Ureter (tissue), 1 donor: ENCODE measurements around the gene SORCS2. TPM values are rescaled to one million over a fixed set of nuclear protein-coding genes. Genes with fewer than 3 reads are reported as not detected.

Source experiments
- DNase-seq: peaks from one replicate; pipeline ENCODE4 v3.0.0-alpha.2; 2020; ENCODE audit warnings: low spot score
- total RNA-seq: library from RNA; stranded (reverse); gene quantifications from one replicate; pipeline ENCODE4 v1.2.4, GENCODE V29; 2023
- donor health status: DM: yes; HTN: yes; CAD: no.

The SORCS2 gene
- total RNA-seq, 1 donor from 2014 or later = 2.8 TPM

DNA sequence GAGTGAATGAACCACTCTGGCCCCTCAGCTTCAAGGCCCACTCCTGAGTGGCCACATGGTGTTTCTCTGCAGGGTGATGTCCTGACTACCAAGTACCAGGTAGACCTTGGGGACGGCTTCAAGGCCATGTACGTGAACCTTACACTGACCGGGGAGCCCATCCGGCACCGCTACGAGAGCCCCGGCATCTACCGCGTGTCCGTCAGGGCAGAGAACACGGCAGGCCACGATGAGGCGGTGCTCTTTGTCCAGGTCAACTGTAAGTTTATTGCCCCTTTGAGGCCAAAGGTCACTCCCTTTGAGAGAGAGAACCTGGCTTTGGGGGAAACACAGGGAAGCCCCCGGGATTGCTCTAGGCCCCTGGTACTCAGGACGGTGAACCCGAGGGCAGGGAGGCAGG is 531.3 kb downstream of the SORCS2 start:
- DNase-seq = no peak

DNA sequence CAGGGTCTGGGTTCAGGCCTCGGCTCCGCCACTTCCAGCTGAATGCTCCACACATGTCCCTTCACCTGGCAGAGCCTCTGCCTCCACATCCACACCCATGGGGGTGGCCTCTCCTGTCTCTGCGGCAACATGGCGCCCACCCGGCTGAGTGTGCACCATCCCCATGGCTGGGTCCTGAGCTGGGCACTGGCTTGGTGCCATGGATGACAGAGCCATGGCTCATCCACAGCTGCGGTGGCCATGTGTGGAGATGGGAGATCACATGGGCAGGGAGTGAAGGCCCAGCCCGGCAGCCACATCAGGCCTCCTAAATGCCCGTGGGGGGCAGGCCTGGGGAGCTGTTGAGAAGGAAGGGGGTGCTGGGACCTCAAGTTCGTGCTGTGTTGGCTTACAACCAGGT is 533.6 kb downstream of the SORCS2 start:
- DNase-seq = no peak

DNA sequence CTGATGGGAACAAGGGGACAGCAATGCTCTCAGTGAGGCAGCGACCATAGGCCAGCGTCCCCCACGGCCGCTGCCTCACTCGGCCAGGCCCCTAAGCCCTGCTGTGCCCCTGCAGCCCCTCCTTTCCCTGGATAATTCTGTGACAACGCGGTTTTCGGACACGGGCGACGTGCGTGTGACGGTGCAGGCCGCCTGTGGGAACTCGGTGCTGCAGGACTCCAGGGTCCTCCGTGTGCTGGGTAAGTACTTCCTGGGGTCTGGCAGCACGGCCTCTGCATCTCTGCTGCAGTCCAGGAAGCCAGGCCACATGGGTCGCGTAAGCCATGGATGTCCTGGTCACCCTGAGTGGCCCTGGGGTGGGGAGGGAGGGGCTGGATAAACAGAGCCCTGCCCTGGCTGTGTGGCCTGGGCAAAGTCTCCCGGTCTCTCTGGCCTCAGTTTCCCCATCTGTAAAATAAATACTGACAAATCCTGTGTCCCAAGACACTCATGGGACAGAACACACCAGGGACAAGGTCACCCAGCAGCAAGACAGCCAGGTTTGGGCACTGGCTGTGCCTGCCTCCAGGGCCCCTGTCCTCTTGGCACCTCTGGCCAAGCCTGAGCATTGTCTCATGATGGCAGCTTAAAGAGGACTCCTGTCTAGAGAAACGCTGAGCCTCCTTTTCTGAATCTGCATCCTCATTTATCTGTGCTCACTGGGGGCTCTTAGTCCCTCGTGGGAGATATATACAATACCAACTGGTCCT is 534.5 kb downstream of the SORCS2 start:
- no peak for DNase-seq

DNA sequence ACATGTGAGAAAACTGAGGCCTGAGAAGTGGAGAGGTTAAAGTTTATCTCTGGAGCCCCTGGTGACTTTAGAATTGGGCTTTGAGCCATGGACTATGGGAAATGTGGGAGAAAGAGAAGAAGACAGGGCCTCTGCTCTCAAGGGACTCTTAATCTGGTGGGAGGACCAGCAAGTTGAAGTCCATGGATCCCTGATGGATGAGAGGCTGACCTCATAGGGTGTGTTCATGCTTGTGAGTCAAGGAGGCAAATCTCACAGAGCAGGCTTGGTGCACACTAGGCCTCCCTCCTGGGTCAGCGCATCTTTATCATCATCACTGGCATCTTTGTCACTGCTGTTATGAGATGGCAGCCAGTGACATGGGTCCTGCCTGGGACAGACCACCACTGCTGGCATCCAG is 535.4 kb downstream of the SORCS2 start:
- DNase-seq = no peak

DNA sequence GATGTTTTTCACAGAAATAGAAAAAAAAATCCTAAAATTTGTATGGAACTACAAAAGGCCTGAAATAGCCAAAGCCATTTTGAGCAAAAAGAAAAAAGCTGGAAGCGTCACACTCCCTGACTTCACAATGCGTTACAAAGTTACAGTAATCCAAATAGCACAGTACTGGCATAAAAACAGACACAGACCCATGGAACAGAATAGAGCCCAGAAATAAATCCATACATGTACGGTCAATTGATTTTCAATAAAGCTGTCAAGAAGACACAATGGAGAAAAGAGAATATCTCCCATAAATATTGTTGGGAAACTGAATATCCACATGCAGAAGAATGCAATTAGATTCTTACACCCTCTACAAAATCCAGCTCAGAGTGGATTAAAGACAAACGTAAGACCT is 539.1 kb downstream of the SORCS2 start:
- DNase-seq = no peak

DNA sequence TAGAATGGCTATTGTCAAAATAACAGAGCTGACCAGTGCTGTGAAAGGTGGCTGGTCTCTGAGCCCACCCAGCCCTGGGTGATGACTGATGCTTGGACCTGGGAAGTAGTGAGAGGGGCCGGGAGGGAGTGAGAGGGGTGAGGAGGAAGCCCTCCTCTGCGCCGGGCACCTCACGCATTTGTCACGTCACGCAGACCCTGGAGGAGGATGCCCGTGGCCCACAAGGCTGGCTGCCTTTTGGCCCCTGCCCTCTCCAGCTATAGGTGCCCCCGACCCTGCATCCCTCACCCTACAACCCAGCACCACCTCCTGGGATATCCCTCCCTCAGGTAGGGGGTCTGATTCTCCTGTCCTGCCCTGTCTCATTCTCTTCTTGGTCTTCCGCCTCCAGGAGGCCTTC is 539.9 kb downstream of the SORCS2 start:
- DNase-seq = no peak

DNA sequence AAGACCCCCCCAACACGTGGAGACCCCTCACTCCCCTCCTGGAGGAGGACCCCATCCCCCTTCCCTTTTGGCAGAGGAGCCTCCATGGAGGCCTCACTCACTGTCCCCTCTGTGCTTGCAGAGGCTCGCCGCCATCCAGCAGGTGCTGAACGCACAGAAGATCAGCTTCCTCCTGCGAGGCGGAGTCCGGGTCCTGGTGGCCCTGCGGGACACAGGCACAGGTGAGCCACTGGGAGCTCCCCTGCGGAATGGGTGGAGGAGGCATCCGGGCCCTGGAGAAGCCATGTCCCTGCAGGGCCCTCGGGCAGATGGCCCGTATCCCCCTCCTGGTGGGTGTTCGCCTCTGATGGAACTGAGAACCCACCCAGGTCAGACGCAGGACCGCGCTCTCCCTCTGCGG is 540.9 kb downstream of the SORCS2 start:
- DNase-seq = no peak

GRCh38 chr4:7733801-7734650 is 541.7 kb downstream of the SORCS2 start:
- DNase-seq = no peak

DNA sequence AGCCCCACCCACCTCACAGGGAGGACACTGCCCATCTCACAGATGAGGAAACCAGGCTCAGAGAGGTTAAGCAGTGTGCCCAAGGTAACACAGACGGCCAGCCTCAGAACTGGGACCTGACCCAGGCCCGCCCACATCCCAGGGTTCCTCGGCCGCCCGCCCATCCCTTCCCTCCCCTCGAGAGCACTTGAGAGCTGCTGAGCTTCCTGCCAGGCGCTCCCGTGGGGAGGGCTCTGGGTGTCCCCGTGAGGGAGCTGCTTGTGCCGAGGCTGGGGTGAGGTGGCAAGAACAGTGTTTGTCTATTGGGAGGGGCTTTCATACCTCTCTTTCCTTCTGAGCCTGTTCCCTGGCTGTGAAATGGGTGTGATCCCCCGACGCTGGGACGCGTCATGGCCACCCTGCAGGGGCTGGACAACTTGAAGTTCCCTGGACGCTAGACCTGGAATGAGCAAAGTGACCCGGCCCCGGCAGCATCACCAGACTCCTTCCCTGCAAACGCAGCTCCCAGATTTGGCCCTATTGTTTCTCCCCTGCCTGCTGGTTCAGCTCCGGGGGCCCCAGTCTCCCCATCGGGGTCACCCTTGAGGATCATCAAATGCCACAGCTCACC is 542.4 kb downstream of the SORCS2 start:
- DNase-seq = no peak

- DNase-seq = no peak
Observed at GRCh38 chr4:7735395-7735794, 543.1 kb downstream of the SORCS2 start.

DNA sequence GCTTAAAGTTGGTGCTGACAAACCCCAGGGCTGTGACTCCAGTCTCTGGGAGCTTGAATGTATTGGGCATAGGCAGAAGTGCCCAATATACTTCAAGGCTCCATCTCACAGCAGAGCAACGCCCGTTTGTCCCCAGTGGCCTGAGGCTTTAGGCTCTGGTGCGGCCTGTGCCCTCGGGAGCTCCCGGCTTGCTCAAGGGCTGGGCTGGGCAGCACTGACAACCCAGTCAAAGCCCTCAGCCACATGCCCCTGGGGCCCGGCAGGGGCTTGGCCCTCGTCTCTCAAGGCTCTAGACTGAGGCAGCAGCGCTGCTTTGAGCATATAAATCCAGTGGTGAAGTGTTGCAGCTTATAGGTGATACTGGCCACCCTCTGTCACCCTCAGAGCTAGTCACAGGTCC is 543.6 kb downstream of the SORCS2 start:
- no peak for DNase-seq

- DNase-seq = no peak
Observed at GRCh38 chr4:7736436-7737267, 544.3 kb downstream of the SORCS2 start.

- DNase-seq = no peak
Observed at GRCh38 chr4:7737268-7737645, 544.9 kb downstream of the SORCS2 start.

DNA sequence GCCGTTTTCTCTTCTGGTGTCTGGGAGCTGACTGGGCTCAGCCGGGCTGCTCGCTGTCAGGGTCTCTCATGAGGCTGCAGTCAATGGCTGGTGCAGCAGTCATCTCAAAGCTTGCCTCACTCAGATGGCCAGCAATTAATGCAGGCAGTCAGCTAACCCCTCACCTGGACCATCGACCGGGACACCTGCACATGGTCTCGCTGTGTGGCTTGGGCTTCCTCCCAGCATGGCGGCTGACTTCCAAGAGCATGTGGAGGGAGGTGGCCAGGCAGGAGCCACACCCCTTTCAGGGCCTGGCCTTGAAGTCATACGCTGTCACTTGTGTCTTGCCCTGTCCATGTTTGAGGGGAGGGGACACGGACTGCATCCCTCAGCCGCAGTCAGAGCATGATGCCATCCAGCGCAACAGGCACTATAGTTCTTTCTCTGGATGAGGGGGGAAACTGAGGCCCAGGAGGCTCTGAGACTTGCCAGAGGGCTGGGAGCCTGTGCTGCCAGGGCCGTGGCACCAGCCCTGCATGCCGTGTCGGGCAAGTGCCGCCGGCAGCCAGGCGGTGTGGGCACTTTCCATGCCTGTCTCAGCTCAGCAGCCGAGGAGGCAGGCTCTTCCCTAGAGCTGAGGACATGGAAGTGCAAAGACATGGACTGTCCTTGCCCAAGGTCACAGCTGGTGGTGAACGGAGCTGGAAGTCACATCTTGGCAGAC is 545.6 kb downstream of the SORCS2 start:
- no peak for DNase-seq

DNA sequence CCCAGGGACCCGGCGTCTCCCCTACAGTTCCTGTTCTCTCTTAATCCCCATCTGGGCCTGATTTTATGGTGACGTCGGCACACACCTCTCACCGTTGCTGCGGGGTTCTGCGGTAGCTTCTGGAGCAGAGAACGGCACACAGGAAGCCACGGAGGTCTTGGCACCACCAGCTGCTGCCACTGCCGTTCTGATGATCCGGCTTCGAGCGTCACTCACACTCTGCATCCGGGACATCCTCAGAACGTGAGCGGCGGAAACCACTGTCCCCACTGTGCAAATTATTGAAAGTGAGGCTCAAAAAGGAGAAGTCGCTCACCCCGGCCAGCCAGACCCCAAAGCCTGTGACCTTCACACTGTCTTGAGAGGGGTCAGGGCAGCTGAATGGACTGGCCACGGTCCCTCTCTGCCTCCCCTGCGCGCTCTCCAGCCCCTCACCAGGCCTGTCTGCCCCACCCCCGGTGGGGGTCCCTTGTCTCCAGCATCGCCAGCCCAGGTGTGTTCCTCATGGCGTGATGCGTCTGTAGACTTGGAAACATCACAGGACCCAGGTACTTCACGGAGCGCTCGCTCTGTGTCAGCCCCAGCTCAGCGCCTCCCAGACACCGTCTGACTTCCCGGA is 546.2 kb downstream of the SORCS2 start:
- no peak for DNase-seq

DNA sequence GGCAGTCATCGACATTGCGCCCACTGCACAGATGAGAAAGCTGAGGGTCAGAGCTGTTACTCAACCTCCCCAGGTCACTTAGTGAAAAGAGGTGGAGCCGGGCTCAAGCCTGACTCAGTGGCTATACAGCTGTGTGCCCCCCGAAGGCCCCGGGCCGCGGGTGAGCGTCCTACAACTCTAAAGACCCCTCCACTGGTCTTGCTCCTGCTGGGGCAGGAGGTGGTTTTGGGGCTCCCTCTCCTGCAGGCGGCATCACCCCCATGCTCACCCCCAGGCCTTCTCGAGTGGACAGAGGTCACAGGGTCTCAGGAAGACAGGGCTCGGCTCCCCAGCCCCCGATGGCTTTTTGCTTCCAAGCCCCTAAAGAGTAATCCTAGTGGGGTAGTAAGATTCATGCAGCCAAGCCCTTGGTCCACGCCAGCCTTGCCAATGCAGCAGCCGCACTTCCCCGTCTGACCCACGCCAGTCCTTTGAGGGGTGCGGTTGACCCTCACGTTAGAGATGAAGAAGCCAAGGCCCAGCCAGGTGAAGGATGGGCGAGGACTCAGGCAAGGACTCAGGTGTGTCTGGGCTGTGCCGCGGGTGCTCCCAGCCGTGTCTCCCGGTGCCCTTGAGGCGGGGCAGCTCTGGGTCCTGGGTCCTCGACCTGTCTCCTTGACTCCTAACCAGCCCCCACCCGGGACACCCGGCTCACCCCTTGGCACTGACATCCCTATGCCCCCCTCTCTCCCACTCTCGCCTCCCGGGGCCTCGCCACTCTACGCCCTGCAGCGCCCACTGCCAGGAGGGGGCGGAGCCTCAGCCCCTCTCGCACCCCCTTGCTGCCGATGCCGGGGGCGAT is 547.0 kb downstream of the SORCS2 start:
- no peak for DNase-seq

- DNase-seq = no peak
Observed at GRCh38 chr4:7739918-7740865, 547.9 kb downstream of the SORCS2 start.

DNA sequence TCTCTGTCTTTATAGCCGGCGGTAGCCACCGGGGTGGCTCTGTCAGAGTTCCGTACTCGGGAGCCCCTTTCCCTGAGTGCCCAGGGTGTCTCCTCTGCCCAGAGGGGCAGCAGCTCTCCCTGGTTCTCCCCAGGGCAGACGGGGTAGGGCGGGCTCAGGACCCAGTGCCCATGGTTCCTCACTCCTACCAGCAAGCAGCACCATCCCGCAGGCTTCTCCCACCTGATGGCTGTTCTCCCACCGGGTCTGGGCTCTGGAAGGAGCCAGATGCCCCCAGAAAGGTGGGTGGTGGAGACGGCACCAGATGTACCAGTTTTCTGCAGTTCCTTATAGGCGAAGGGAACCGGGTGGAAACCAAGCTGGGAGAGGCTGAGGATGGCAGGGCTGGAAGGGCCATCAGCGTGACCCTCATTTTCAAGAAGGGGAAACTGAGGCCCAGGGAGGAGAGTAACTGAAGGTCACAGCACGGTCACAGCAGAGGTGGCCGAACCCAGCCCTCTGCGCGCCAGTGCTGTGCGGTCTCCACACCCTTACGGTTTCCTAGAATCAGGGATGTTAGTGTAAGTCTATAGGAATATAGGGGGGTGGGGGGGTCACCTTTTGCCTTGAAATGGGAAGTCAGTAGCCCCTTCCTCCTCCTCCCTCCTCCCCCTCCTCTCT is 548.7 kb downstream of the SORCS2 start:
- no peak for DNase-seq
